Cardiac septum (tissue), 1 donor: Measurements from ENCODE around the gene ACTN3. TPM values are rescaled to one million over a fixed set of nuclear protein-coding genes. Genes with fewer than 3 reads are reported as not detected.
"Not testable (repeated sequence)": the region's sequence is repeated elsewhere in the genome, so short reads cannot be mapped to it uniquely, and the experiment has no call there.

Source experiments
- DNase-seq: peaks from one replicate; pipeline ENCODE4 v3.0.0-alpha.2; 2020; ENCODE audit warnings: low spot score
- intact Hi-C: fragments of 100-400 bp; cut with DNase I; formaldehyde crosslinking; loops from one replicate; pipeline ENCODE4 v1.14.0; 2022
- long read RNA-seq: library from polyadenylated mRNA; unstranded; transcript quantifications from one replicate; pipeline ENCODE4 v2.0.0, GENCODE V29; 2021
- total RNA-seq: library from RNA; stranded (reverse); fragmentation: NEBNext Ultra II Directional; extraction: Animal tissue kit (Norgen Biotek cat#: 25700); gene quantifications from one replicate; pipeline ENCODE4 v1.2.1, GENCODE V29; 2021
- donor health status: DM: no; HTN: no; CAD: no.

The ACTN3 gene
- 0.11 TPM for total RNA-seq
- long read RNA-seq = 0 reads

GRCh38 chr11:66546368-66546965 lies at the start of gene ACTN3:
ACTN3 (plus strand) TSS chr11:66546903; CDS start chr11:66546938, 35 bp downstream.
- DNase-seq = no peak
- intact Hi-C loops = no loop called here

GRCh38 chr11:66497206-66497605 lies 49.5 kb upstream of the ACTN3 start:
- intact Hi-C loops = no loop called here

GRCh38 chr11:66498506-66498905 lies 48.2 kb upstream of the ACTN3 start:
- no peak for DNase-seq
- intact Hi-C loops = no loop called here

More at GRCh38 chr11:66497206-66497605, 49.5 kb upstream of the ACTN3 start:
- DNase-seq = no peak

- intact Hi-C loops = no loop called here
- DNase-seq = no peak
Measured at GRCh38 chr11:66505276-66505816, 41.4 kb upstream of the ACTN3 start.

- DNase-seq = no peak
- intact Hi-C loops = no loop called here
Measured at GRCh38 chr11:66509131-66509561, 37.6 kb upstream of the ACTN3 start.

- DNase-seq = peak; percentile 92
- intact Hi-C loops = loop anchor here (2.0 kb wide), 1 partner anchor 30 kb away; the partner anchor contains the start of gene DPP3
Measured at GRCh38 chr11:66510271-66510989, 36.3 kb upstream of the ACTN3 start, which contains the start of gene BBS1. BBS1 (plus strand) TSS chr11:66510635; CDS start chr11:66510660, 25 bp downstream.

- intact Hi-C loops = loop anchor here (2.0 kb wide), 1 partner anchor 30 kb away; the partner anchor contains the start of gene DPP3
- no peak for DNase-seq
Measured at GRCh38 chr11:66510990-66511339, 35.7 kb upstream of the ACTN3 start.

- intact Hi-C loops = no loop called here
- DNase-seq = no peak
Measured at GRCh38 chr11:66523611-66524010, 23.1 kb upstream of the ACTN3 start.

- intact Hi-C loops = no loop called here
- no peak for DNase-seq
Measured at GRCh38 chr11:66524304-66525040, 22.2 kb upstream of the ACTN3 start.

- intact Hi-C loops = no loop called here
- DNase-seq = no peak
Measured at GRCh38 chr11:66529069-66529468, 17.6 kb upstream of the ACTN3 start.

- DNase-seq = no peak
- intact Hi-C loops = no loop called here
Measured at GRCh38 chr11:66529655-66530054, 17.0 kb upstream of the ACTN3 start.

GRCh38 chr11:66530927-66531709 lies 15.6 kb upstream of the ACTN3 start:
- intact Hi-C loops = no loop called here
- DNase-seq = no peak

GRCh38 chr11:66531841-66532240 lies 14.9 kb upstream of the ACTN3 start:
- no peak for DNase-seq
- intact Hi-C loops = no loop called here

GRCh38 chr11:66532784-66533183 lies 13.9 kb upstream of the ACTN3 start:
- no peak for DNase-seq
- intact Hi-C loops = no loop called here

GRCh38 chr11:66539170-66539869 lies 7.4 kb upstream of the ACTN3 start:
- intact Hi-C loops = no loop called here
- no peak for DNase-seq

- no peak for DNase-seq
- intact Hi-C loops = no loop called here
Measured at GRCh38 chr11:66539870-66540213, 6.9 kb upstream of the ACTN3 start.

- DNase-seq, intact Hi-C loops: not testable (repeated sequence)
Measured at GRCh38 chr11:66540598-66540997, 6.1 kb upstream of the ACTN3 start.

- intact Hi-C loops = no loop called here
Measured at GRCh38 chr11:66541892-66542291, 4.8 kb upstream of the ACTN3 start.

GRCh38 chr11:66542362-66542761 lies 4.3 kb upstream of the ACTN3 start:
- intact Hi-C loops = no loop called here

More at GRCh38 chr11:66541892-66542291, 4.8 kb upstream of the ACTN3 start:
- DNase-seq = no peak

More at GRCh38 chr11:66542362-66542761, 4.3 kb upstream of the ACTN3 start:
- DNase-seq = no peak
